RWPE1 (cell line): ENCODE measurements around the gene MAN2A1.

Source experiments
- CTCF ChIA-PET: fragments of 350-600 bp; sonication (Branson Sonifier 250); formaldehyde crosslinking; extraction: SDS; loops from one replicate; lab custom pipeline; 2021; lab: Yijun Ruan, JAX
- POLR2A ChIA-PET: fragments of 400-600 bp; formaldehyde crosslinking; extraction: SDS; loops from one replicate; lab custom pipeline; 2020; ENCODE audit warnings: antibody characterized with exemption; ENCODE audit not compliant: low non-redundant PET; lab: Yijun Ruan, JAX
- DNase-seq: peaks from one replicate; pipeline ENCODE4 v3.0.0; 2012; ENCODE audit warnings: low spot score
- H3K27ac ChIP-seq: fragments of 450-650 bp; 2 replicates; pipeline ENCODE4 v1.5.1; 2017
- TF ChIP-seq, protein P1 (sequence below): fragments of 450-650 bp; conservative IDR thresholded peaks from 2 replicates; pipeline ENCODE4 v1.5.1; 2017; ENCODE audit warnings: low read depth, mild to moderate bottlenecking

Gene MAN2A1

DNA sequence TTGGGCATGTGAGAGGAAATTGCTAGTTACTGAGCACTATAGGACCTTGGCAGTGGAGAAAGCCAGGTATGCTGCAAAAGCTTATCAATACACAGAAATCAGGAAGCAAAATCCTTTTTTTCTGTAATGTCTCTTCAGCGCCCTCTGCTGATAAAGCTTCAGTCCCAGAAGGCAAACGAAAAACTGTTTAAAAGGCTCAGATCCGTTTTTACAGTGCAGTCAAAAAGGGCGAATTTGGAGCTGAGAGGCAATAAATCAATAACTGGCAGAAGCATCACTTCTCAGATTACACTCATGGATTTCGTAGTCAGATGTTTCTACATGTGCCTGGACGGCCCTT is 1.1 kb upstream of the MAN2A1 start:
- peak overlapping the region; percentile 98 for H3K27ac ChIP-seq
- DNase-seq = no peak
- TF ChIP-seq, protein P1, sequence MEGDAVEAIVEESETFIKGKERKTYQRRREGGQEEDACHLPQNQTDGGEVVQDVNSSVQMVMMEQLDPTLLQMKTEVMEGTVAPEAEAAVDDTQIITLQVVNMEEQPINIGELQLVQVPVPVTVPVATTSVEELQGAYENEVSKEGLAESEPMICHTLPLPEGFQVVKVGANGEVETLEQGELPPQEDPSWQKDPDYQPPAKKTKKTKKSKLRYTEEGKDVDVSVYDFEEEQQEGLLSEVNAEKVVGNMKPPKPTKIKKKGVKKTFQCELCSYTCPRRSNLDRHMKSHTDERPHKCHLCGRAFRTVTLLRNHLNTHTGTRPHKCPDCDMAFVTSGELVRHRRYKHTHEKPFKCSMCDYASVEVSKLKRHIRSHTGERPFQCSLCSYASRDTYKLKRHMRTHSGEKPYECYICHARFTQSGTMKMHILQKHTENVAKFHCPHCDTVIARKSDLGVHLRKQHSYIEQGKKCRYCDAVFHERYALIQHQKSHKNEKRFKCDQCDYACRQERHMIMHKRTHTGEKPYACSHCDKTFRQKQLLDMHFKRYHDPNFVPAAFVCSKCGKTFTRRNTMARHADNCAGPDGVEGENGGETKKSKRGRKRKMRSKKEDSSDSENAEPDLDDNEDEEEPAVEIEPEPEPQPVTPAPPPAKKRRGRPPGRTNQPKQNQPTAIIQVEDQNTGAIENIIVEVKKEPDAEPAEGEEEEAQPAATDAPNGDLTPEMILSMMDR = 0 out of 2 replicates have a peak, but pooled peaks have one; percentile 18
- ChIA-PET CTCF (interaction anchor here (0.6 to 1.1 kb wide), 6 partner anchors 22 to 1312 kb away, joined by 3 to 5 read pairs (median 3); no protein-coding TSS in a partner anchor), POLR2A (interaction anchor here (0.6 kb wide), 1 partner anchor 940 kb away, joined by 3 read pairs; no protein-coding TSS in a partner anchor)

DNA sequence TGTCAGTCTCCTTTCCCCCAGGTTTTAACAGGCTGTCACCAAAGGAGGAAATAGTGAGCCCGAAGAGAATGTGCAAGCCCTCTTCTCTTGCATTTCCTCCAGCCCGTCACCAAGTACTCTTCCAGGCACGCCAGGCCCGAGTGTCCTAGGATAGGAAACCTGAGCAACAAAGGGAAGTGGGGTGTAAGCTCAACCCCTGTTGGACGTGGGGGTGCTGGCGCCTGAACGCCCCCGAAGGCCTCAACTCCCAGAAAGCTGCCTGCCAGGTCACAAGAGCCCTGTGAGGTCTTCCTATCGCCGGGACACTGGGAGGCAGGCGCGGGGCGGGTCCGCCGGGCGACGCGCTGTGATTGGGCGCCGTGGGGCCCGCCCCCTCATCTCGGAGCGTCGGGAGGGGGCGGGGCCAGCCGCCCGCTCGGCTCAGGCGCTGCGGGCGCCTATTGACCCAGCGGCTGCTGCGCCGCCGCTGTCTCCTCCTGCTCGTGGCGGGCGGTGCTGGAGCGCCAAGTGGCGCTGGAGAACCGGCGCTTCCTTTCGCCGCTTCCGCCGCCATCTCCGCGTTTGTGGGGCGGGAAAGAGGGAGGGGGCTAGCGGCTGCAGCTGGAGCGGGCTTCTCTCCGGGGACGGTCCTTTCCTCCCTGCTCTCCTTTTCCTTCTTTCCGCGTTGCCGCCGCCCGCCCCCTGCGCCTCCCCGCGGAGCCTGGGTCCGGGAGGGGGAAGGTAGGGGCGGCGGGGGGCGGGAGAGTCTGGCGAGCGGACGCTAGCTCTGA is 572 bp upstream of the MAN2A1 start:
- DNase-seq = peak; percentile 93
- H3K27ac ChIP-seq = peak overlapping the region; percentile 98
- POLR2A ChIA-PET = interaction anchor here (0.6 to 1.0 kb wide), 3 partner anchors 15 to 941 kb away, joined by 3 read pairs; no protein-coding TSS in a partner anchor
- CTCF ChIA-PET = interaction anchor here (0.6 to 1.1 kb wide), 8 partner anchors 23 to 1313 kb away, joined by 3 to 5 read pairs (median 3); no protein-coding TSS in a partner anchor
- TF ChIP-seq, protein P1 = no peak

DNA sequence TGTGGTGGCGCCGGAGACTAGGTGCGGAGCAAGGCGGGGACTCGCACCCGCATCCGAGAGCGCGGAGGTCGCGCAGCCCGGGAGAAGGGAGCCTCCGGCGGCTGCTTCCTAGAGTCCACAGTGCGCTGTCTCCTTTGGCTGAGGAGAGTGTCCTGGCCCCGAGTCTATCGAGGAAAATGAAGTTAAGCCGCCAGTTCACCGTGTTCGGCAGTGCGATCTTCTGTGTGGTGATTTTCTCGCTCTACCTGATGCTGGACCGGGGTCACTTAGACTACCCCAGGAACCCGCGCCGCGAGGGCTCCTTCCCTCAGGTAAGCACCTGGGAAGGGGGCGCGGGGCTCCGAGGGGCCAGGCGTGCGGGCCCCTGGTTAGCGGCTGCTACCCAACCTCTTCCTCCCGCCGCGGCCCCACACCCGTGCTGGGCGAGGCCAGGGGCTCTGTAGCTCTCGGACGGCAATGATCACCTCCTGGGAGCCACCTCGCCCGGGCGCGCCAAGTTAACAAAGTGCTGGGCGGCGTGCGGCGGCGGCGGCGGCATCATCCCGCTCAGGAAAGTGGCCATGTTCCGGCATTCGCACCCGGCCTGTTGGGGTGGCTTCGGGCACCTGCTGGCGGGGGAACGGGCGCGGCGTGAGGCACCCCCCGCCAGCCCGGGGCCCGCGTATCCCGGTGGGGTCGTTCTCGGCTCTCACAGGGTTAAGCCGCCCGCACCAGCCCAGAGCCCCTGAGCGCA is 681 bp downstream of the MAN2A1 start:
- peak overlapping the region; percentile 98 for H3K27ac ChIP-seq
- TF ChIP-seq, protein P1 = no peak
- ChIA-PET POLR2A (interaction anchor here (0.6 to 1.0 kb wide), 3 partner anchors 14 to 1048 kb away, joined by 3 read pairs; partner anchors contain the start of gene SLC25A46), CTCF (interaction anchor here (0.5 to 1.0 kb wide), 12 partner anchors 9 to 884 kb away, joined by 3 to 5 read pairs (median 3); no protein-coding TSS in a partner anchor)
- peak; percentile 30 for DNase-seq

DNA sequence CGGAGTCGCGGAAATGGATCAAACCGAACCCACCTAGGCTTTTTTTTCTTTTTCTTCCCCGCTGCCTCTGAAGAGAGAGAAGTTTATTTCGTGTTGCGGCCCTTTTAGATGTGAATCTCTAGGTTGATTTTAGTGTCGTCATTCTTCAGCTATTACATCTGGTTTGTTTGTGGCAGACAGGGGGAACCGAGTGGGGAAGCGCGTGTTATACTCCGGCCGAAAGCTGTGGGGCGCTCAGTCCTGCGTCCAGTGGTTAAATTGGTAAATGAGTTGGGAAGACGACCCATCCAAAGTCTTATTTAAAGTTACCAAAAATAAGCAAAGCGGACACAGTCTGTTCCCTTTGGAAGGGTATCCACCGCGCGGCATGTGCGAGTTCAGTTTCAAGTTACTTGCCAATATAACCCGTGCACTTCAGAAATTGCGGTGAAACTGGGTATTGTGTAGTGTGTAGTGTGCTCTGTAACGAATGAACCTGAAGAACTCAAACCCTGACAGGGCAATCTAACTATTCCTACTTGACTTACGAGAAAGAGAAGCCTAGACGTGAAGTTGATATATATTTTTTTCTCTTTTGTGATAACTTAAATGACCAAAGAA is 1.3 kb downstream of the MAN2A1 start:
- peak overlapping the region; percentile 98 for H3K27ac ChIP-seq
- peak; percentile 73 for DNase-seq
- TF ChIP-seq, protein P1 = peak; percentile 95
- ChIA-PET CTCF (interaction anchor here (0.5 to 1.0 kb wide), 11 partner anchors 9 to 885 kb away, joined by 3 to 5 read pairs (median 3); no protein-coding TSS in a partner anchor), POLR2A (interaction anchor here (0.7 kb wide), 1 partner anchor 187 kb away, joined by 3 read pairs; no protein-coding TSS in a partner anchor)

DNA sequence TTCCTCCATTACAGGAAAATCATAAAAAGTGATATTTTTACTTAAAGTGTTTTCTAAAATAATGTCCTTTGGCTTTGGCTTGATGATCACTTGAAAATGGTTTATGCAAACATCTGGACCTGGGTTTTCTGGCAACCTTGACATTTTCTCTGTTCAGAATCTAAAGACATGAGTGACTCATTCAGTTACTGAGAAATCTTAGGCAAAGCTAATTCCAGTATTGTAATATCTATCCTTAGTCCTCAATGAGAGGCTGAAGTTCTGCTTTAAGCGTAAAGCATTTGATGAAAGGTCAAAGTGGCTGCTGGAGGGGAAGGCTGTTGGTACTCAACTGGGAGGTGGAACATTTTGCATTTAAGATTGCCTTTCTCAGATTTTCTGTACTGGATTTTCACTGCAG is 2.3 kb downstream of the MAN2A1 start:
- H3K27ac ChIP-seq = no peak overlapping the region
- ChIA-PET CTCF (interaction anchor here (0.7 to 1.0 kb wide), 2 partner anchors 740 to 935 kb away, joined by 3 read pairs; no protein-coding TSS in a partner anchor), POLR2A (interaction anchor here (0.5 kb wide), 1 partner anchor 24 kb away, joined by 3 read pairs; no protein-coding TSS in a partner anchor)
- DNase-seq = peak; percentile 30
- TF ChIP-seq, protein P1 = no peak
